Spleen (tissue), 7 donors: ENCODE results near the gene PIKFYVE.

Experiments
- POLR2A ChIP-seq, 3 donors: fragments of 450-650 bp; IDR thresholded peaks; one replicate each; pipeline ENCODE4 v1.5.1; 2017; ENCODE audit warnings: antibody characterized with exemption in 3 of 3, mild to moderate bottlenecking in 1 of 3
- POLR2AphosphoS5 ChIP-seq, 3 donors: sonication (generic); formaldehyde crosslinking; IDR thresholded peaks; one replicate each; pipeline ENCODE4 v1.5.1; 2017; ENCODE audit warnings: antibody characterized with exemption in 3 of 3
- TF ChIP-seq, protein P1 (sequence below), 11 experiments: fragments of 200-600 bp in 7 of 11; fragments of 450-650 bp in 4 of 11; sonication (generic) in 4 of 11; IDR thresholded peaks in 8 of 11; conservative IDR thresholded peaks in 3 of 11; 1 replicate in 7 of 11; 2 replicates in 4 of 11; pipeline versions ENCODE4 v1.4.0 to v1.8.0; 2016 to 2021; ENCODE audit warnings: antibody characterized with exemption in 11 of 11, inconsistent platforms in 4 of 11, mild to moderate bottlenecking in 1 of 11
- donor health status: DM: no; HTN: no; CAD: no; lungs with moderate emphysema.
- donor health status: DM: no; HTN: no; CAD: no.
- donor health status: DM: no; HTN: no; CAD: no.

DNA sequence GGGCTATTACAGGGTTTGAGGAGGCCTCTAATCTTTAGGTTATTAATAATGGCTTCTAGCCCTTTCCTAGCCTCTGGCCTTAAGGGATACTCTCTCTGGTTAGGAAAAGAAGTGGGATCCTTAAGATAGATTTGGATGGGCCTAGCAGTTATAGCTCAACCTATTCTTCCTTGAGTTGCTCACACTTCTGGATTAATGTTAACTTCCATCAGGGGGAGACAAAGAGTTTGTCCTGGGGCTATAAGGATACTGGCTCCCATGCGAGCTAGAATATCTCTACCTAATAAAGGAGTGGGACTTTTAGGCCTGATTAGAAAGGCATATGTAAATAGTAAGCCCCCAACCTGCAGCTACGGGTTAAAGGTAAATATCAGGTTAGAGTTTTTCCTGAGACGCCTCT, 126.2 kb downstream of the PIKFYVE start:
- TF ChIP-seq, protein P1, sequence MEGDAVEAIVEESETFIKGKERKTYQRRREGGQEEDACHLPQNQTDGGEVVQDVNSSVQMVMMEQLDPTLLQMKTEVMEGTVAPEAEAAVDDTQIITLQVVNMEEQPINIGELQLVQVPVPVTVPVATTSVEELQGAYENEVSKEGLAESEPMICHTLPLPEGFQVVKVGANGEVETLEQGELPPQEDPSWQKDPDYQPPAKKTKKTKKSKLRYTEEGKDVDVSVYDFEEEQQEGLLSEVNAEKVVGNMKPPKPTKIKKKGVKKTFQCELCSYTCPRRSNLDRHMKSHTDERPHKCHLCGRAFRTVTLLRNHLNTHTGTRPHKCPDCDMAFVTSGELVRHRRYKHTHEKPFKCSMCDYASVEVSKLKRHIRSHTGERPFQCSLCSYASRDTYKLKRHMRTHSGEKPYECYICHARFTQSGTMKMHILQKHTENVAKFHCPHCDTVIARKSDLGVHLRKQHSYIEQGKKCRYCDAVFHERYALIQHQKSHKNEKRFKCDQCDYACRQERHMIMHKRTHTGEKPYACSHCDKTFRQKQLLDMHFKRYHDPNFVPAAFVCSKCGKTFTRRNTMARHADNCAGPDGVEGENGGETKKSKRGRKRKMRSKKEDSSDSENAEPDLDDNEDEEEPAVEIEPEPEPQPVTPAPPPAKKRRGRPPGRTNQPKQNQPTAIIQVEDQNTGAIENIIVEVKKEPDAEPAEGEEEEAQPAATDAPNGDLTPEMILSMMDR (IDR thresholded peaks at IDR 0.05 in 8 of 11, conservative IDR thresholded peaks at IDR 0.05 in 3 of 11) = no peak
- TF ChIP-seq POLR2A (IDR thresholded peaks at IDR 0.05) (no peak), POLR2AphosphoS5 (IDR thresholded peaks at IDR 0.05) (no peak)
